ENCODE results near the gene PARD3B. TPM values are rescaled to one million over a fixed set of nuclear protein-coding genes. Genes with fewer than 3 reads are reported as not detected.

The PARD3B gene
- total and polyA plus RNA-seq, 2 experiments from 2014 or later: 3.5 to 4.4 TPM

- DNase-seq (ENCODE audit: low spot score) (peak; percentile 37), ATAC-seq (peak; percentile 67)
- TF ChIP-seq STAT1 (IDR thresholded peaks at IDR 0.05; ENCODE audit: unreplicated experiment) (no peak), POLR2AphosphoS5 (IDR thresholded peaks at IDR 0.05; ENCODE audit: low read depth) (no peak), NANOG (IDR thresholded peaks at IDR 0.05; ENCODE audit: borderline replicate concordance) (no peak), CREB1 (CRISPR knock-in tag; IDR thresholded peaks at IDR 0.05; ENCODE audit: low read depth) (no peak), EZH2 (IDR thresholded peaks at IDR 0.05; ENCODE audit: low read depth, unreplicated experiment) (no peak), CTCF (conservative IDR thresholded peaks at IDR 0.05; ENCODE audit: low read depth in 2 of 2) (no peak), ZNF114 (CRISPR knock-in tag; IDR thresholded peaks at IDR 0.05) (no peak)
- TF ChIP-seq, protein P1, sequence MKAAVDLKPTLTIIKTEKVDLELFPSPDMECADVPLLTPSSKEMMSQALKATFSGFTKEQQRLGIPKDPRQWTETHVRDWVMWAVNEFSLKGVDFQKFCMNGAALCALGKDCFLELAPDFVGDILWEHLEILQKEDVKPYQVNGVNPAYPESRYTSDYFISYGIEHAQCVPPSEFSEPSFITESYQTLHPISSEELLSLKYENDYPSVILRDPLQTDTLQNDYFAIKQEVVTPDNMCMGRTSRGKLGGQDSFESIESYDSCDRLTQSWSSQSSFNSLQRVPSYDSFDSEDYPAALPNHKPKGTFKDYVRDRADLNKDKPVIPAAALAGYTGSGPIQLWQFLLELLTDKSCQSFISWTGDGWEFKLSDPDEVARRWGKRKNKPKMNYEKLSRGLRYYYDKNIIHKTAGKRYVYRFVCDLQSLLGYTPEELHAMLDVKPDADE (IDR thresholded peaks at IDR 0.05): no peak
These were observed 368.7 kb downstream of the PARD3B start for GRCh38 chr2:204913854-204914464.

GRCh38 chr2:204914708-204915107, 369.4 kb downstream of the PARD3B start:
- no peak for TF ChIP-seq POLR2AphosphoS5 (IDR thresholded peaks at IDR 0.05; ENCODE audit: low read depth)
- TF ChIP-seq JUNB (IDR thresholded peaks at IDR 0.05; ENCODE audit: unreplicated experiment): no peak
- TF ChIP-seq, protein P1 (IDR thresholded peaks at IDR 0.05): no peak
- TF ChIP-seq EZH2phosphoT487 (IDR thresholded peaks at IDR 0.05; ENCODE audit: unreplicated experiment): no peak
- no peak for TF ChIP-seq EZH2 (IDR thresholded peaks at IDR 0.05; ENCODE audit: low read depth, unreplicated experiment)
- no peak for TF ChIP-seq ZNF114 (CRISPR knock-in tag; IDR thresholded peaks at IDR 0.05)
- no peaks in the 10 kb centered on the region for H3K9me3 Mint-ChIP-seq
- no peaks in the 10 kb centered on the region for H3K36me3 ChIP-seq (ENCODE audit: insufficient read depth)
- no peaks in the 10 kb centered on the region for H3K9me2 ChIP-seq (ENCODE audit: insufficient read depth)
- 0 out of 2 replicates have a peak overlapping the region, but pooled peaks have one; percentile 39 for H2AFZ ChIP-seq
- no peaks in the 10 kb centered on the region for H3K4me1 ChIP-seq (ENCODE audit: insufficient read depth)
- H3K4me1 Mint-ChIP-seq: no peaks in the 10 kb centered on the region
- no peak overlapping the region for H3K27ac ChIP-seq (ENCODE audit: low read depth)
- H3K4me3 ChIP-seq: no peak overlapping the region
- no peaks in the 10 kb centered on the region for H3K79me2 ChIP-seq (replicated peaks; ENCODE audit: insufficient read depth)
- H3K4me3 Mint-ChIP-seq: no peak overlapping the region
- DNase-seq (ENCODE audit: low spot score): no peak
- no peak overlapping the region for H3K4me2 ChIP-seq
- no peak overlapping the region for H3K27ac Mint-ChIP-seq
- no peaks in the 10 kb centered on the region for H3F3A ChIP-seq (replicated peaks; ENCODE audit: low read depth)
- no peaks in the 10 kb centered on the region for H3K27me3 Mint-ChIP-seq (ENCODE audit: insufficient read depth, low read depth, poor library complexity)
- no peak for ATAC-seq
- H3K36me3 Mint-ChIP-seq (ENCODE audit: low read depth): no peaks in the 10 kb centered on the region
- H4K20me1 ChIP-seq (replicated peaks; ENCODE audit: insufficient read depth): no peaks in the 10 kb centered on the region
- H3K27me3 ChIP-seq (ENCODE audit: insufficient read depth): no peaks in the 10 kb centered on the region

More at GRCh38 chr2:204913854-204914464, 368.7 kb downstream of the PARD3B start:
- Mint-ChIP-seq H3K36me3 (ENCODE audit: low read depth) (no peaks in the 10 kb centered on the region), H3K4me1 (no peaks in the 10 kb centered on the region), H3K27me3 (ENCODE audit: insufficient read depth, low read depth, poor library complexity) (no peaks in the 10 kb centered on the region), H3K27ac (no peak overlapping the region), H3K4me3 (no peak overlapping the region), H3K9me3 (no peaks in the 10 kb centered on the region)
- H3K79me2 ChIP-seq (replicated peaks; ENCODE audit: insufficient read depth): no peaks in the 10 kb centered on the region
- no peaks in the 10 kb centered on the region for H4K20me1 ChIP-seq (replicated peaks; ENCODE audit: insufficient read depth)
- no peaks in the 10 kb centered on the region for H3K36me3 ChIP-seq (ENCODE audit: insufficient read depth)
- H3K27me3 ChIP-seq (ENCODE audit: insufficient read depth): no peaks in the 10 kb centered on the region
- H3K9me2 ChIP-seq (ENCODE audit: insufficient read depth): no peaks in the 10 kb centered on the region
- H2AFZ ChIP-seq: 0 out of 2 replicates have a peak overlapping the region, but pooled peaks have one; percentile 39
- no peaks in the 10 kb centered on the region for H3K4me1 ChIP-seq (ENCODE audit: insufficient read depth)
- no peak overlapping the region for H3K27ac ChIP-seq (ENCODE audit: low read depth)
- H3K4me3 ChIP-seq: no peak overlapping the region
- H3K4me2 ChIP-seq: no peak overlapping the region
- H3F3A ChIP-seq (replicated peaks; ENCODE audit: low read depth): no peaks in the 10 kb centered on the region
